Measurements from ENCODE around the gene CACNG8.

CACNG8 gene

GRCh38 chr19:53961523-53962356 is 997 bp upstream of the CACNG8 start:
- DNase-seq, result no peak

- no peak for DNase-seq
Observed at GRCh38 chr19:53965091-53965490, 2.4 kb downstream of the CACNG8 start.

- DNase-seq, result no peak
Observed at GRCh38 chr19:53966931-53967330, 4.2 kb downstream of the CACNG8 start.

GRCh38 chr19:53969366-53969765 is 6.6 kb downstream of the CACNG8 start:
- DNase-seq, result no peak

- peak in 1 of 56 donors; percentile 26 for DNase-seq
Observed at GRCh38 chr19:53971673-53972072, 8.9 kb downstream of the CACNG8 start.

- peak in 52 of 56 donors; percentile 5 to 91 (median 65) for DNase-seq
Observed at GRCh38 chr19:53977429-53977990, 14.8 kb downstream of the CACNG8 start.

GRCh38 chr19:53977991-53978731 is 15.4 kb downstream of the CACNG8 start:
- peak in 55 of 56 donors; percentile 11 to 92 (median 77) for DNase-seq

- DNase-seq, result no peak
Observed at GRCh38 chr19:53978975-53979801, 16.5 kb downstream of the CACNG8 start.

- DNase-seq, result peak in 17 of 56 donors; percentile 8 to 53 (median 32)
Observed at GRCh38 chr19:53980539-53981375, 18.0 kb downstream of the CACNG8 start.

- DNase-seq, result no peak
Observed at GRCh38 chr19:53981376-53981951, 18.7 kb downstream of the CACNG8 start.

- DNase-seq, result no peak
Observed at GRCh38 chr19:53982001-53982451, 19.3 kb downstream of the CACNG8 start.

GRCh38 chr19:53982611-53983010 is 19.9 kb downstream of the CACNG8 start:
- peak in 2 of 56 donors; percentile 23 to 41 for DNase-seq

GRCh38 chr19:53983457-53984289 is 20.9 kb downstream of the CACNG8 start:
- DNase-seq, result peak in 2 of 56 donors; percentile 11 to 24

- DNase-seq, result no peak
Observed at GRCh38 chr19:53985863-53986262, 23.1 kb downstream of the CACNG8 start.

- DNase-seq, result no peak
Observed at GRCh38 chr19:53988981-53989380, 26.2 kb downstream of the CACNG8 start.

- peak in 8 of 56 donors; percentile 9 to 54 (median 20) for DNase-seq
Observed at GRCh38 chr19:53989600-53990533, 27.1 kb downstream of the CACNG8 start.

Measured in amygdala (tissue), 56 donors.